ENCODE measurements around the gene KLF15.

Gene KLF15

DNA sequence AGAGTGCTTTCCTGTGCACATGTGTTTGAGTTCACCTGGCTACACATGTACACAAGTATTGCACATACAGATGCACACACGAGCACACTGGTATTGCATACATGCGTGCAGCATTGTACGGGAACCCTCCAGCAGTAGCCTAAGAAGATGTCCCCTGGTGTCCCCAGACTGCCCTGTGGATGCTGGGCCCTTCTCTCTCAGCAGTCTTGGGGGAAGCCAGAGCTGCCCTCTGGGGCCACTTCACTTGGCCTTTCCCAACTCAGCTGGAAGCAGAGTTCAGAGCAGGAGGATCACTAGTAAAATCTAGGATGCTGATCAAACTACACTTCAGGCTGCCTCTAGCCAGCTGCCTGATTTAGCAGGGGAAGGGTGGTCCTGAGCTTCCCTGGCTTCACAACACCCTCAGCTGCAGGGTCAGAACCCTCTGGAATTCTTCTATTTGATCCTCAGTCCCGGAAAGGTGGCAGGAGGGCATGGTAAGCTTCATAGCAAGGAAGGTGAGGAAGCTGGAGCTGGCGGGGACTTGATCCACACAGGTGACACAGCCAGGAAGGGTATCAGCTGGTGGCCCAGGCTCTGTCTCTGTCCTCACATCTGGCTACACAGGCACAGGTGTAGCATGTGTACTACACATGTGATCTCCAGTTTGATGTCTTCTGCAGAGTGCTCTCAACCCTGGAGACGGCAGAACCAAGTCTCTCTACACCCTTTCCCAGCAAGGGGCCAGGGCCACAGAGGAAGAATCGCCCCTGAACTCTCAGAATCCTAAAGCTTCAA lies 36.5 kb downstream of the KLF15 start:
- no peak for DNase-seq (ENCODE audit: low read depth)

DNA sequence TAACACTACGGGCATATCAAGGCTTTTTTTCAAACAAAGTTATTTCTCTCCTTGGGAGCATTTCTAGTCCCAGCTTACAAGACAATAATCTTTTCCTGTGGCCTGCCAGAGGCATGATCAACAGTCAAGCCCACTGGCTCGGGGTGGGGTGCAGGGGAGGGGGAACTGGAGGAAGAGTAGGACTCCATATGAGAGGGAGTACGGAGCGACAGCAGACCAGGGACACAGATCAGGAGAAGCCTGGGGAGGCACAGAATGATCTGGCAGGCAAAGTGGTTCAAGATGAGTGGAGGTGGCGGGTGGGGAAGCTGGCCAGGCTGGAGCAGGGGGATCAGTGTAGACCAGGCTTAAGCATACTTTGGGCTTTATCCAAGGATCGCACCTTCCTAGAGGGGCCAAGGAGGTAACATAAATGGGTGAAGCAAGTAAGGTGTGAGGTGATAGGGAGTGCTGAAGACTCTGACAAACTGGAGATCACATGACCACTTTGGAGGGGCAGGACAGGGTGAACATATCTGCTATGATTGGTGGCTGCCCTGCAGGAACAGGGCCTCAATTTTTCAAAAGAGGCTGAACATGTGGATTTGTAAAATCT lies 37.4 kb downstream of the KLF15 start:
- DNase-seq (ENCODE audit: low read depth) = no peak

DNA sequence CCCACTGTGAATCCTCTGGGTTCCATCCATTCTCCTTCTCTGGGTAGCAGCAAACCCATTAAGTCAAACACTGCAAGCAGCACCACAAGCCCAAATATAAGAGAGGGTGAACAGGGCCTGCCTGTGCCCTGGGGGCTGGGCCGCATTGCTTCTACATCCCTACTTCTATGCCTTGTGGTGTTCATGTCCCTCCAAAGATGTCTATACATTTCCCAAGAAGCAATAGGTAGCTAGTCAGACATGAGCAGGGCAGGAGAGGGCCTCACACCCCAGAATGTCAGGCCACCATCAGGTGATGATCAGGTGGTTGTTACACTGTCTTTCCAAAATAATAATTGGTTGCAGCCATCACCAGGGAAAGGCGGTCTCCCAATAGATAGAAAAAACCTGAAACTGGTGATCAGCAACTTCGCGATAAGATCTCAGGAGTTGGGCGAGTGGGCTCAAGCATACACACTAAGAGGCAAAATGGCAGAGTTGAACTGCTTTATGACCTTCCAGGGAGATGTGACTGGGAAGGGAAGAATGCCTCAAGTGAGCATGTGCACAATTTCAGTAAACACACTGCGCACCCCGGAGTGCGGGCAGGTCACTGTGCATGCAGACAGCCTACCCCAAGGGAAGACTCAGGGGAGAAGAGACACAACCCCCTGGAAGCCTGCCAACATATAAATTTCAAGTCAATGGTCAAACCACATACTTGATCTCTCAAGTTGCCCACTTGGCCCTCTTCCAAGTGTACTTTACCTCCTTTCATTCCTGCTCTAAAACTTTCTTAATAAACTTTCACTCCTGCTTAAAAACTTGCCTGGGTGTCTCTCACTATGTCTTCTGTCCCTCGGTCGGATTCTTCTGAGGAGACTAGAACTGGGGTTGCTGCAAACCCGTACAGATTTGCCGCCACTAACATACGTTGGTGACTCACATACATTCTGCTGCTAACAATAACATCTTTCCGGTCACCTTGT lies 39.9 kb downstream of the KLF15 start:
- DNase-seq (ENCODE audit: low read depth) = no peak

- DNase-seq (ENCODE audit: low read depth) = no peak
These were observed 40.7 kb downstream of the KLF15 start for GRCh38 chr3:126316501-126316939.

GRCh38 chr3:126316031-126316461 lies 41.2 kb downstream of the KLF15 start:
- peak; percentile 15 for DNase-seq (ENCODE audit: low read depth)

DNA sequence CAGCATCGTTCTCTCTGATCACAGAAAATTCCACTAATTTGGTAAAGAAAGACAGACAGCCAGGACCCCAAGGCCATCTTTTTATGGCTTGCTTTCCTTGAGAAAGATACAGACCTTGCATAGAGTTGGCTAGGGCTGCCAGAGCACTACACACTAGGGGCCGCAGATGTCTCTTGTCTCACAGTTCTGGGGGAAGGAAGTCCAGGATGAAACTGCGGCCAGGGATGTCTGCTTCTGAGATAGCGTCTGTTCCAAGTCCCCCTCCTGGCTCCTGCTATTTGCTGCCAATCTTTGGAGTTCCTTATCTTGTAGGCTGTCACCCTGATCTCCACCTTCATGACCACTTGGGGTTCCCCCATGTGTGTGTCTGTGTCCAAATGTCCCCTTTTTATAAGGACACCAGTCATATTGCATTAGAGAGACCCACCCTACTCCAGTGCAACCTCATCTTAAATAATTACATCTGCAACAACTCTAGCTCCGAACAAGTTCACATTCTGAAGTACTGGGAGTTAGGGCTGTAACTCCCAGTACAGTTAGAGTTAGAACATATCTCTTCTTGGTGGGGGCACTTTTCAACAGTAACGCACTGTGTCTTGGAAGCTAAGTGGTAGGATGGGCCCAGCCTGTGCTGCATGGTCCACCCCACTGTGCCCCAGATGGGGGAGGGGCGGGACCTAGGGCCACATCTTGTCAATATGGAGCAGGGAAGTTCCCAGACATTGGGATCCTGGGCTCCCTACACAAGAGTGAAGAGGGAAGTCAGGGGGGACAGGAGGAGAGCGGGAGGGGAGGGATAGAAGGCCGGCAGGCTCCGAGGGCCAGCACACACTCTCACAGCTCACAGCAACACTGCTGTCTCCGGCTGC lies 42.2 kb downstream of the KLF15 start:
- no peak for DNase-seq (ENCODE audit: low read depth)

GRCh38 chr3:126314305-126314789 lies 42.9 kb downstream of the KLF15 start:
- DNase-seq (ENCODE audit: low read depth) = no peak

DNA sequence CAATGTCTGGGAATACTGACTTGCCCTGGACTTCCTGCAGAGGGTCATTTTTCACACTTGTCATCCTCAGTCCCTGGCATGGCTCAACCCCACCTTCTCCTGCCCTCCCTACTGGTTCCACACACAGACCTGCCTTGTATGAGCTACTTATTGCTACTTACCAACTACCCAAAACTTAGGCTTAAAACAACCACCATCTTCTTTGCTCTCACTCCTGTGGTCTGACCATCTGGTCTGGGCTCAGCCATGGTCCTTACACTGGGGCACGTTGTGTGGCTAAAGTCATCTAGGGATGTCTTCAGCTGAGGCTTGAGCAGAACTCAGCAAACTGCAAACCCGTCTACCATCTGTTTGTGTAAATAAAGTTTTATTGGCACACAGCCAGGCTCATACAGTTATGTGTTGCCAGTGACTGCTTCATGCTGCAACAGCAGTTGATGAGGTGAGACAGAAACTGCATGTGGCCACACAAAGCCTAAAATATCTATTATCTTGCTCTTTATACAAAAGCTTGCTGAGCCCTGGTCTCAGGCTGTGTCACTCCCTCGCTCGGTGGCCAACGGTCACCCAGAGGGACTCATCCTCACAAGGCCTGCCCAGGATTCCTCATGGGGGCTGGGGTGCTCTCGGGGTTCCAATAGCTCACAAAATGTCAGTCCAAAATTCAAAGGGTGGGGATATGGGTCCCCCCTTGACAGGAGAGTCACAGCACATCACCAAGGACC lies 43.5 kb downstream of the KLF15 start:
- DNase-seq (ENCODE audit: low read depth) = no peak

GRCh38 chr3:126313166-126313565 lies 44.0 kb downstream of the KLF15 start:
- no peak for DNase-seq (ENCODE audit: low read depth)

- DNase-seq (ENCODE audit: low read depth) = no peak
These were observed 44.9 kb downstream of the KLF15 start for GRCh38 chr3:126312341-126312740.

GRCh38 chr3:126311338-126311978 lies 45.8 kb downstream of the KLF15 start:
- no peak for DNase-seq (ENCODE audit: low read depth)

- DNase-seq (ENCODE audit: low read depth) = no peak
These were observed 46.4 kb downstream of the KLF15 start for GRCh38 chr3:126310816-126311215.

- no peak for DNase-seq (ENCODE audit: low read depth)
These were observed 47.1 kb downstream of the KLF15 start for GRCh38 chr3:126309861-126310655.

DNA sequence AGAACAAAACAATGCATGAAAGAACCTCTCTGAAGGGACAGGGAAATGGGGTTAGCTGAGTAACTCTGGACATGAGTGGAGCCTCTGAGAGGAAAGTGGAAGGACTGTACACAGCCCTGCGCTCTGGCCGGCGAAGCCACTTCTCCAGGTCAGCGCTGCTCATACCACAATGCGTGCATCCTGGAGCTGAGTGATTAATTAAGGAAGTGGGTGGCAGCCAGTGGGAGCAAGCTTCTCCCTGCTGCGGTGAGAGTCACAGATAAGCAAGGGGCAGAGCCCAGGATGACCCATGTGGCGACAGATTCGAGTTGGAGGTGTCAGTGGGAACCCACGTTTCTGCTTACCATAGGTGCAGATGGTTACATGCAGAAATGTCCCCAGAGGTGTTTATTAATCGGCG lies 48.0 kb downstream of the KLF15 start:
- no peak for DNase-seq (ENCODE audit: low read depth)

DNA sequence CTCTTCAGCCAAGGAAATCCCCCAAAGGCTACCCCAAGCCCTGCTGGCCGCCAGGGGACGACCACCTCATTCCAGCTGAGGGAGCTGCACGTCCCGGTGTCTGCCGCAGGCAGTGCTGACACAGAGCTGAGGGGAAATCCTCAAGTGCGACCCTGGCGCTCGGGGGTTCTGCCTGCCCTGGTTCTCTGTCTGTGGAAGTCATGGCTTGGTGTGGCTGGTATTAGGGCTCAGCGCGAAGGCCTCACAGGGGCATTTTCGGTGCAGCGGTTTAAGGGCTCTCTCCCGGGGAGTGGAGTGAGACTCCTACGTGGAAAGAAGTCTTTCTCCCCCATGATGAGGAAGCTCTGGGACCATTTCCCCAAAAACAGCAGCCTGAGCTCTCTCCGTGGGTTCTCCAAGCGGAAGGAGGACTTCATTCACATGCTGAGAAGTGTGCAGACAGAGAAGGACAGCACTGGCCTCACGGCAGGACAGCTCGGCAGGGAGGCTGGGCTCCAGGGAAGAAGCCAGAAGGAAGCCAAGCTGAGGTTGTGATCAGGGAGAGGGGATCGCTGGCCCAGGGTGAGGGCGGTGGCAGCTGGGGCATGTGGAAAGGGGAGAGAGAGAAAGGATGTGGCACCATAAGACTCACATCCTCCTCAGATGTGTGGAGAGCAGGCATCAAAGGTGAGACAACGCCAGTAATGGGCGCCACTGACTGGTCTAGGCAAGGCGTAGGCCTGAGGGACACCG lies 48.6 kb downstream of the KLF15 start:
- no peak for DNase-seq (ENCODE audit: low read depth)

DNA sequence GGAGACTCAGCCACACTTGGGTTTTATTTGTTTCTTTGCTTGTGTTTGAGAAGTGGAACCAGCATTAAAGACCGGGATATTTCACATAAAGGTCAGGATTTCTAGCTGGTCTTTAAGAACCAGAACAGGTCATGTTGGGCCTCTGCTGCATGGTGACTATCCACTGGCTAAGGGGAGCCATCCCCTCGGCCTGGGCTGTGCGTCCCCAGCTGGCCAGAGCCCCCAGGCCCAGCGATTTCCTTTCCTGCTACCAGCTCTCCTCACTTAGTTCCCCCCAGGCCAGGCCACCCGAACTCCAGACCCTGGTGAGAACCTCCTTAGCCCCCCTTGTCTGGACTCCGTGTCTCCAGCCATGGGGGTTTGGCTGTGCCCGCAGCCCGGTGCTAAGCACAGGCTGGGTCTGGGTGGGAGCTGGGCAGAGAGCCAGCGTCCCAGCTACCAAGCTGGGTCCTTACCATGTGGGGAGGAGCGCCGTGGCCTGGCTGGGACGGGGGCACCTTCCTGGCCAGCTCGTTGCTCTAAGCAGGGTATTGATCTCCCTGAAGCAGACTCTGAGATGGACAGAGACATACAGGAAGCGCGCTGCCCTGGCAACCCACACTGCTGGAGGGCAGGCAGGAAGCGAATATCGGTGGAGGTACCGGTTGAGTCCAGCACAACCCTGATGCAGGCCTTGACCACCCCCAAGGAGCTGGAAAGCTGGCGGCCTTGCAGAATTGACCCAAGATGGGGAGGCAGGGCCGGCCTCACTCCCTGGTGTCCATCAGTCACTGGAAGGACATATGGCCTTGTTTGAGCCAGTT lies 49.4 kb downstream of the KLF15 start:
- DNase-seq (ENCODE audit: low read depth) = no peak

DNA sequence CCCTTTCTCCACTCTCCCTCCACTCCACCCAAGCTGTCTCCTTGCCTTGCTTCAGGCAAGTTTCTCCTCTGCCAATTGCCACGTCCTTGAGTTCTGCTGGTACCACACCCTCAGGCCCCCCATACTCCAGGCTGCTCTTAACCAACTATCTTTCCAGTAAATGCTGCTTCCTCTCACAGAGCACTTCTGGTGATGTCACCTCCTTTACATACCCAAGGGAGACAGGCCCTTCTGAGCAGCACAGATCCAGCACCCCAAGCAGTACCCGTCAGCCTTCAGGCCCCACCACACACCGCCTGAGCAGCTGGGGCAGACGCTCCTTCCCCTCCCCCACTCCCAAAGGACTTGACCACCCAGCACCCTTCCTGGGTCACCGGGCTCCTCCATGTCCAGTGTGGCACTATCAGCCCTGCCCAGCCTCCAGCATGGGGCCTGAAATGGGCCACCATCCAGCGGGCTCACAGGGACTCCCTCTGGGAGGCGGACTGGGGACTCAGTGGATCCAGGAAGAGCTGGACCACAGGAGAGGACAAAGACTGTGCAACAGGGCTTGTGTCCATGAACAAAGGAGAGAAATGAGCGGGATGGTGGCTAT lies 50.2 kb downstream of the KLF15 start:
- DNase-seq (ENCODE audit: low read depth) = no peak
